K562 (cell line): Measurements from ENCODE around the gene CNTNAP4. TPM values are rescaled to one million over a fixed set of nuclear protein-coding genes. Genes with fewer than 3 reads are reported as not detected.

Experiments used
- ARID1B ChIP-seq: fragments of 450-650 bp; IDR thresholded peaks from 2 replicates; pipeline ENCODE4 v1.6.1; 2016; ENCODE audit warnings: antibody characterized with exemption, mild to moderate bottlenecking, inconsistent platforms
- ARID3A ChIP-seq: IDR thresholded peaks from 2 replicates; pipeline ENCODE4 v1.6.1; 2012; ENCODE audit warnings: low read depth, low read length, improper control_type of control experiment, borderline replicate concordance
- ATF3 ChIP-seq, 2 experiments: fragments of 450-650 bp in 1 of 2; sonication (generic) in 1 of 2; formaldehyde crosslinking in 1 of 2; IDR thresholded peaks in 1 of 2; conservative IDR thresholded peaks in 1 of 2; 2 replicates each; pipeline versions ENCODE4 v1.6.1 to v1.8.1; 2016 to 2023; ENCODE audit warnings: mild to moderate bottlenecking in 2 of 2, moderate library complexity in 2 of 2, inconsistent platforms in 1 of 2, missing genetic modification reagents in 1 of 2
- ELK1 ChIP-seq: sonication (generic); formaldehyde crosslinking; IDR thresholded peaks from 2 replicates; pipeline ENCODE4 v1.8.1; 2022; ENCODE audit warnings: missing genetic modification reagents
- HMGXB4 ChIP-seq: sonication (generic); formaldehyde crosslinking; IDR thresholded peaks from 2 replicates; pipeline ENCODE4 v1.8.1; 2023; ENCODE audit warnings: mild to moderate bottlenecking, missing genetic modification reagents
- RAD51 ChIP-seq: fragments of 450-650 bp; IDR thresholded peaks from 2 replicates; pipeline ENCODE4 v1.7.1; 2016; ENCODE audit warnings: low read depth, mild to moderate bottlenecking, borderline replicate concordance
- TCF7L2 ChIP-seq: fragments of 150-350 bp; IDR thresholded peaks from 2 replicates; pipeline ENCODE4 v1.6.1; 2016; ENCODE audit warnings: low read depth, mild to moderate bottlenecking, low read length, moderate library complexity
- ZNF280B ChIP-seq: fragments of 250-450 bp; sonication (Bioruptor Pico); IDR thresholded peaks from 2 replicates; pipeline ENCODE4 v1.5.1; 2021; ENCODE audit warnings: mild to moderate bottlenecking
- polyA plus RNA-seq, 8 experiments: library from polyadenylated mRNA; depleted of rRNA in 4 of 8; stranded (reverse) in 5 of 8; unstranded in 3 of 8; fragments of >200 nt; fragmentation: Nextera tagmentation in 2 of 8; fragmentation: Illumina TruSeq in 1 of 8; extraction: Ambion mirVana in 2 of 8; extraction: Trizol in 1 of 8; gene quantifications; 2 replicates each; pipeline versions ENCODE4 v1.2.1 to v1.2.3, GENCODE V29; 2011 to 2014; ENCODE audit warnings: inconsistent platforms in 1 of 8, missing spikeins in 1 of 8
- total RNA-seq, 7 experiments: library from RNA; depleted of rRNA in 6 of 7; stranded (reverse); fragments of >200 nt in 6 of 7; fragmentation: Illumina TruSeq in 2 of 7; extraction: Trizol in 2 of 7; gene quantifications; 2 replicates each; pipeline versions ENCODE4 v1.2.1 to v1.2.3, GENCODE V29; 2011 to 2021; ENCODE audit warnings: low replicate concordance in 1 of 7

Gene CNTNAP4
- total and polyA plus RNA-seq, 9 of the 15 experiments (the other 6 are each of a cell fraction or from before 2014, with no cell fraction given): not detected

GRCh38 chr16:76293980-76294379 is 16.8 kb downstream of the CNTNAP4 start (continued):
- no peak for TF ChIP-seq ELK1
- TF ChIP-seq ARID3A: no peak
- no peak for TF ChIP-seq ATF3 (IDR thresholded peaks at IDR 0.05)
- no peak for TF ChIP-seq ATF3 (CRISPR knock-in tag; conservative IDR thresholded peaks at IDR 0.05)
- TF ChIP-seq ARID1B: no peak
- TF ChIP-seq RAD51: no peak
- TF ChIP-seq ZNF280B: no peak
- no peak for TF ChIP-seq HMGXB4
- TF ChIP-seq TCF7L2: no peak
- TF ChIP-seq, all 486 proteins: peak for 0
